GM12874 (cell line): ENCODE measurements around the gene CC2D1B.

Source experiments
- TF ChIP-seq, protein P1 (sequence below): IDR thresholded peaks from 2 replicates; pipeline ENCODE4 v1.5.1; 2011; ENCODE audit warnings: low read depth, mild to moderate bottlenecking, control low read depth, low read length, moderate library complexity; ENCODE audit not compliant: insufficient read depth

CC2D1B gene

GRCh38 chr1:52357397-52357796, 8.6 kb downstream of the CC2D1B start:
- TF ChIP-seq, protein P1, sequence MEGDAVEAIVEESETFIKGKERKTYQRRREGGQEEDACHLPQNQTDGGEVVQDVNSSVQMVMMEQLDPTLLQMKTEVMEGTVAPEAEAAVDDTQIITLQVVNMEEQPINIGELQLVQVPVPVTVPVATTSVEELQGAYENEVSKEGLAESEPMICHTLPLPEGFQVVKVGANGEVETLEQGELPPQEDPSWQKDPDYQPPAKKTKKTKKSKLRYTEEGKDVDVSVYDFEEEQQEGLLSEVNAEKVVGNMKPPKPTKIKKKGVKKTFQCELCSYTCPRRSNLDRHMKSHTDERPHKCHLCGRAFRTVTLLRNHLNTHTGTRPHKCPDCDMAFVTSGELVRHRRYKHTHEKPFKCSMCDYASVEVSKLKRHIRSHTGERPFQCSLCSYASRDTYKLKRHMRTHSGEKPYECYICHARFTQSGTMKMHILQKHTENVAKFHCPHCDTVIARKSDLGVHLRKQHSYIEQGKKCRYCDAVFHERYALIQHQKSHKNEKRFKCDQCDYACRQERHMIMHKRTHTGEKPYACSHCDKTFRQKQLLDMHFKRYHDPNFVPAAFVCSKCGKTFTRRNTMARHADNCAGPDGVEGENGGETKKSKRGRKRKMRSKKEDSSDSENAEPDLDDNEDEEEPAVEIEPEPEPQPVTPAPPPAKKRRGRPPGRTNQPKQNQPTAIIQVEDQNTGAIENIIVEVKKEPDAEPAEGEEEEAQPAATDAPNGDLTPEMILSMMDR = no peak

DNA sequence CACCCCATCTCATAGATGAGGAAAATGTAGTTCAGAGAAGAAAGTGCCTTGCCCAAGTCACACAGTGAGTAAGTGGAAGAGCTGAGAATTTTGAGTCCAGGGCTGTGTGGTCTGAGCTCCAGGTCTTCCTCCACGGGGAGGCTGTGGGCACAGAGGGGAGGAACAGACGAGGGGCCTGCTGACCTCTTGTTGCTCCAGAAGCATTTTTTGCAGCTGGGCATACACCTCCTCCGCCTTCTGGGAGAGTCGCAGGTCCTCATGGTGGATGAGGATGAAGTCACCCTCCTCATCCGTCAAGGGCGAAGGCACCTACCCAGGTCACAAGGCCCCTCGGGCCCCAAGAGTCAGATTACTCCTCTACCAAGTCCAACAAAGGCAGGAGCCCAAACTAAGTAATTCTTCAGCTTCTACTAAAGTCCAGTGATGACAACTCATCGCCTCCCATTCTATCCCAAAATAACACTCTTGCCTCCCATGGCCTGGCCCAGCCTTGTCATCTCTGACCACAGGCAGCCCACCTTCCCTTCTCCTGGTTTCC, 9.1 kb downstream of the CC2D1B start:
- TF ChIP-seq, protein P1 = no peak

- TF ChIP-seq, protein P1 = no peak
Observed at GRCh38 chr1:52355847-52356505, 10.0 kb downstream of the CC2D1B start.

DNA sequence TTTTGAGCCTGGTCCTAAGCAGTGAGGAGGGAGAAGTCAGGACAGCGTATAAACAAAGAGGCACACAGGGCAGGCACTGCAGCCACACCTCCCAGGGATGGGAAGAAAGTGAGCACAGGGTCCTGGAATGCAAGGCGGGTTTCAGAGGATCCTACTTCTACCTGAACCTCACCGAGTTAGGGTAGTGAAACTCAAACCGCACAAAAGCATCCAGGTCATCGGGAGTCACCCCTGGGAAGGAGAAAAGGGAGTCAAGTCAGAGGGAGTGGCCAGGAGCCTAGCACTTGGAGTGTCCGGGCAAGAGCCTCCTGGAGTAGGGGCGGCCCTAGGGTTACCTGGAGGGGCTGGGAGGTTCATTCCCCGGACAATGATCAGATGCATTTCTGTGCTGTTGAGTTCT, 10.6 kb downstream of the CC2D1B start:
- TF ChIP-seq, protein P1 = no peak

DNA sequence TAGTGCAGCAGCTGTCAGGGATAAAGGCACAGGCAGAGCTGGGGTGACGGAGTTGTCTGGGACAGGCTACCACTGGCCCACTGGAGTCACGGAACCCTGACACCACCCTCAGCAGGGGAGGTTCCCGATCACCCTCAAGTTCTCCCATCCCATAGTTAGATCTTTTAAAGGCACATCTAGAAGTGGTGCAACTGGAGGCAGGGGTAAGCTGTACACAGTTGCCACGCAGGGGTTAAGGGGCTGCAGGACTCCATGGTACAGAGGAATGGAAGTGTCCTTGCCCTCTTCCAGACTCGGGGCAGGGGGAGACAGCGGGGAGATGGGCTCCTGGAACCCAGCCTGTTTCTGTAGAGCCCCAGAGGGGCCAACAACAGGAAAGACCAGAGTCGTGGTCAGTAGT, 13.3 kb downstream of the CC2D1B start:
- TF ChIP-seq, protein P1 = no peak

- TF ChIP-seq, protein P1 = no peak
Observed at GRCh38 chr1:52348704-52349300, 17.2 kb downstream of the CC2D1B start.

DNA sequence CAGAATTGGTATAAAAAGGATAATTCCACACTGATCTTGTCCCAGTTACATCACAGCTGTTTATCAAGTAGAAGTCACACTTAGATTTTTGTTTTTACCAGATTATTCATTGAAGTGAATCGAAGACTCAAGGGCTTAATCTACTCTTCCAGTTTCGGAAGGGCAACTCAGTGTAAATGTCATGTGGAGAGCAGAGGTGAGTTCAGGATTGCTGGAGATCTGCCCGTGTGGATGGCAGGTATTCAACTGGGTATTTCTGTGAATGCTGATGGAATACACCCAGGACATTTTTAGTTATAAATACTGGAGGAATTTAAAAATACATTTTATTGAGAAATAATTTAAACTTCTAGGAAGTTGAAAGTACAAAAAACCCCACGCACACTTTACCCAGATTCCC, 19.4 kb downstream of the CC2D1B start:
- TF ChIP-seq, protein P1 = no peak
